Activated gamma-delta T cell treated with anti-CD3 and anti-CD28 coated beads, Interleukin-2, amount 50 U/mL, for 16 hours (primary cell): Measurements from ENCODE around the gene RNF215.
"Not testable (repeated sequence)": the region's sequence is repeated elsewhere in the genome, so short reads cannot be mapped to it uniquely, and the experiment has no call there.

Source experiments
- DNase-seq: peaks from one replicate; pipeline ENCODE4 v3.0.0-alpha.2; 2020; ENCODE audit warnings: low read depth

Gene RNF215

DNA sequence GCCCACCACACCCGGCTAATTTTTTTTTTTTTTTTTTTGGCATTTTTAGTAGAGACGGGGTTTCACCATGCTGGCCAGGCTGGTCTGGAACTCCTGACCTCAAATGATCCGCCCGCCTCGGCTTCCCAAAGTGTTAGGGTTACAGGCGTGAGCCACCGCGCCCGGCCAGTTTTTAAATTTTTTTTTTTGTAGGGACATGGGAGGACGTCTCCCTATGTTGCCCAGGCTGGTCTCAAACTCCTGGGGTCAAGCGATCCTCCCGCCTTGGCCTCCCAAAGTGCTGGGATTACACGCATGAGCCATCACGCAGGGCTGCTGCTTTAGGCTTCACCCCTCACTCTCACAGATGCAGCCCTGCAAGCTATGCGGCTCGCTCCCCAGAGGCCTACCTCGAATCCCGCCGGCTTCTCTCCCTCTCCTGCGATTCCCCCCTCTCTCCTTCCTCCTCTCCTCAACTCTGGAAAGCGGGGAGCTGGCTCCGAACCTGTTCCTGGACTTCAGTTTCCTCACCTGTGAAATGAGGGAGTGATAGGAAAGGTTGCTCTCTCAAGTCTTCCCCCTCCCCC, 29.5 kb downstream of the RNF215 start:
- no peak for DNase-seq

DNA sequence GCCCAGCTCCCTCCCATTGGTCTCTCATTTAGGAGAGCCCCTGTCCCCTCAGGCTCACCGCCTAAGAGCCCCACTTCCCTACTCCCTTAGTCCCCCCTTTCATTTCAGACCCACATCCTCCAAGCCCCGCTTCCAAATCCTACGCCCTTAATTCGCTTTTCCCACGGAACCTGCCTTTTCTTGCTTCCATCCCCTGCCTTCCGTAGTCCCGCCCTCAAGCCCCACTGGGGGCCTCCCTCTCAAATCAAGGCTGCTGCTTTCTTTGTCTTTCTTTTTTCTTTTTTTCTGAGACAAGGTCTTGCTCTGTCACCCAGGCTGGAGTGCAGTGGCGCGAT, 30.0 kb downstream of the RNF215 start:
- DNase-seq = peak; percentile 6

DNA sequence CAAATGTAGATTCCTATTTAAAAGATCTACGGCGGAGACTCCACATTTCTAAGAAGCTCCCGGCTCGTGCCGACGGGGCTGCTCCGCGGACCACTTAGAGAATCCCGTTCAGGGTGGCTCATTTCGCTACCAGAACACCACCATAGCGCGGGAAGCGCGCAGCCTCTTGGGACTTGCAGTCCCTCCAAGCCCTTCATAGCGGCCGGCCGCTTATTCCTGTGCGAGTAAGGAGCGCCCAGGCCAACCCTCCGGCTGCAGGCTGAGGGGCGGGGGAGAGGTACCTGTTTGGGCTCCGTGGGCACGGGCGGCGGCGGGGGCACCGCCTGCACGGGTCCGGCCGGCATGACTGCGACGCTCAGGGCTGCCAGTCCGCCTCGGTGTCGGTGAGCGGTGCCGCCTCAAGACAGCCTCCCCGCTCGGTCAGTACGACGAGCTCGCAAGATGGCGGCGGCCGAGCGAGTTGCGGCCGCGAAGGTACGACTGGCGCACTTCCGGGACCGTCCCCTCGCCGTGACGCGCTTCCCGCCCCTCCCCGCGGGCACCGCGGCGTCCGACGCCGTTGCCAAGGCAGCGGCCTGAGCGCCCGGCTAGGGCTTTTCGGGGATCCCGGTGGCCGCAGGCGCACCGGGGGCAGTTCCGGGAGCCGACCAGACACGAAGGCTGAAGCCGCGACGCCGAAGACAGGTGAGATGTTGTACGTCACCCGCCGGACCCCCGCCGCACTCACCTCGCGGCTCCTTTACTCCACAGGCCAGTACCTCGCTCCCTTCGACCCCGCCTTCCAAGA, 30.6 kb downstream of the RNF215 start, which contains the start of the genes CCDC157 and SF3A1:
Gene CCDC157 (plus strand): TSS at position 559 of the 787 bp plus-strand sequence. CDS start 8,994 bp downstream, outside the sequence.
Gene SF3A1 (minus strand): TSS at position 446 of the 787 bp plus-strand sequence. CDS start 102 bp downstream, at position 344.
- DNase-seq = peak; percentile 78

DNA sequence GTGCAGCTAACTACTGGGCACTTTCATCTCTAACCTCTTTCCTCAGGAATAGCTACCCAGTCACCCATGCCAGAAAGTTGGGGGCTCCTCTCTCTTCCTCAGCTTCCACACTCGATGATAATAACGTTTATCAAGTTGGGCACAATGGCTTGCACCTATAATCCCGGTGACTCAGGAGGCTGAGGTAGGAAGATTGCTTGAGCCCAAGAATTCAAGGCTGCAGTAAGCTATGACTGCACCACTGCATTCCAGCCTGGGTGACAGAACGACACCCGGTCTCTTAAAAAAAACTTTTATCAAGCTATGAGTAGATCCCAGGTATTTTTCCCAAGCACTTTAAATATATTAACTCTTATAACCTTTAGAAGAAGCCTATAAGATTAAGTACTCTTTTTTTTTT, 32.6 kb downstream of the RNF215 start:
- DNase-seq = no peak

DNA sequence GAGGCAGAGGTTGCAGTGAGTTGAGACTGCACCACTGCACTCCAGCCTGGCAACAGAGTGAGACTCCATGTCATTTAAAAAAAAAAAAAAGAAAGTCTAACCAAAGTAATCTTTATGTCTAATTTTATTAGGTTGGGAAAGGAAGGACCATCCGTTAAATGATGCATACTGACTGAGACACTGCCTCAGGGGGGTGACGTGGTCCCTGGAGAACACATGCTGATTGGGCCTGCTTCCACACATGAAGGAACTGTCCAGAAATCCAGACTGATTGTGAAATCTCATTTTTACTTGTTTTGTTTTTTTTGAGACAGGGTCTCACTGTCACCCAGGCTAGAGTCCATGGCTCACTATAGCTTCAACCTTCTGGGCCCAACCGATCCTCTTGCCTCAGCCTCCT, 36.0 kb downstream of the RNF215 start:
- DNase-seq = no peak

DNA sequence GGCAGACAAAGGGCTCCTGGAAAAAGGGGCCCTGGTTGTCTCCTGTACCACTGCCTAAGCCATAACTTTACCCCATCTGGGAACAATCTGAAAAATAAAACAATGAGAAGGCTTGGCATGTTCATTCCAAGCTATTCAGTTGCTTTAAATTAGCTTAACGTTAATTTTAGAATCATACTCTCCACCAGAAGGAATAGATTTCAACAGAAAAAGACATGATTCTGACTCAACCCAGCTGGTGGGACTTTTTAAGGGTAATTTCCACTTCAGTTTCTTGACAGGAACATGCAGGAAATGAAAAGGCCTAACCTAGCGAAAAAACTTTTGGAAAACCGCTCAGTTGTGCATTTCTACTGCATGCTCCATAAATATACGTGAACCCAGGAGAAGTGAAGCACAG, 38.4 kb downstream of the RNF215 start:
- no peak for DNase-seq

DNA sequence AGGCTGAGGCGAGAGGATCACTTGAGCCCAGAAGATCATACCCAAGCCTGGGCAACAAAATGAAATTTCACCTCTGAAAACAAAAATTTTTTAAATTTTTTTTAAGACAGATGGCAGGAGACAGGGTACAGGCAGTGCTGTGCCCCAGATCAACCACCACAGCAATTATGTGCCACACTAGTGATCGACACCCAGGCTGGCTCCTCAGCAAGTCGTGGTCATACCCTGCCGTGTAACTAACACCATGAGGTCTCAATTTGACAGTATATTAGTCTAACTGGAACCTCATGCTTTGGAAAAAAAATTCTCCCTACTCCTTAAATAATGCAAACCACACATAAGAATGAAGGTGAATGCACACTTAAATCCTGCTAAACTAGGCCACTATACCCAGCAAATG, 38.8 kb downstream of the RNF215 start:
- no peak for DNase-seq

DNA sequence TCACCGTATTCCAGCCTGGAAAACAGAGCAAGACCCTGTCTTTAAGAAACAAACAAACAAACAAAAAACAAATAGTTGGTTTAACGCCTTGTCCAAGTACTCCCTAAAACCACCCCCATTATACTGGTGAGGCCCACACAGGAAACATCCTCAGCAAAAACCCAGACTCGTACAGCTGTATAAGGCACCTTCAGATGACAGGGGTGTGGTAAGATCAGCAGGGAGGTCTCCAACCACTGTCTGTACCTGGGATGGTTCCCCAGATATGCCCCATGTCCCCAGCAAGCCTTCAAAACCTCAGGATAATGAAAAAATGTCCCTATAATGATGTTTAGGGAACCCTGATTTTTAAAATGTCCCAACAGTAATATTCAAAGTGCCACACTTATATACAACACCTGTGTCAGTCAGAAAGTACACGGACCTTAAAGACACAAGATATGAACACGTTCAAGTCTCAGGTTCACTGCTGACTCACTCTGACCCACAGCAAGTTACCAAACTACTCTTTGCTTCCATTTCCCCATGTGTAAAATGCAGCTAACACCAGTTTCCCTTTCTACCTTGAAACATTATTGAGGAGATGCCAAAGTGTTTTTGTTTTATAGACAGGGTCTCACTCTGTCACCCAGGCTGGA, 39.8 kb downstream of the RNF215 start:
- DNase-seq = no peak

DNA sequence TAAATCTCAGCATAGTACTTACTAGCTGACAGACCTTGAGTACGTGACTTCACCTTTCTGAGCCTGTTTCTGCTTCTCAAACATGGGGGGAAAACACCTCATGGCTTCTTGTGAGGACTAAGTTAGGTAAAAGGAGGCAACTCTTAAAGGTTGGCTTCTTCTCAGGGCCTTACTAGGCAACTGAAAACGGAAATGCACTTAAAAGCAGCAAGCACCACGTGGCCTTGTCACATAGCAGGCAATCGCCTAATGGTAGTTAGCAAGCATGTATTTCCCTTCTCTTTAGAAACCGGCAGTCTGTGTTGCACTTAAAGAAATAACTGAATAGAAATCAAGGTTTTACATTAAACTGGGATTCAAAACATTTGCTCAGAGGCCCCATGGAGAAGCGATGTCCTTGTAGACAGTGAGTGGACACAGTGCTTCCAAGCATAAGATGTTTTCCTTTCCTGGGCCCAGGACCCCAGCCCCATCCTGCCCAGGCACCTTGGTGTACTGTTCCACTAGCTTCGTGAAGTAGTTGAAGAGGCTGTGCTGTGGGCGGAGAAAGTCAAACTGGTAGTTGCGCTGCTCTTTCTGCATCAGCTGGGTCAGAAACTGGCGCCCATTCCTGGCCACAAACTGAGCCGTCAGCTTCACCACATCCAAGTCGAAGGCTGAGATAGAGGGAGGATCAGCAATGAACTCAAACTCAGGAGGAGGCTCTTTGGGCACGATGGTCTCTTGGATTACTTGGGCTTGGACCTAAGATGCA, 42.6 kb downstream of the RNF215 start:
- no peak for DNase-seq

DNA sequence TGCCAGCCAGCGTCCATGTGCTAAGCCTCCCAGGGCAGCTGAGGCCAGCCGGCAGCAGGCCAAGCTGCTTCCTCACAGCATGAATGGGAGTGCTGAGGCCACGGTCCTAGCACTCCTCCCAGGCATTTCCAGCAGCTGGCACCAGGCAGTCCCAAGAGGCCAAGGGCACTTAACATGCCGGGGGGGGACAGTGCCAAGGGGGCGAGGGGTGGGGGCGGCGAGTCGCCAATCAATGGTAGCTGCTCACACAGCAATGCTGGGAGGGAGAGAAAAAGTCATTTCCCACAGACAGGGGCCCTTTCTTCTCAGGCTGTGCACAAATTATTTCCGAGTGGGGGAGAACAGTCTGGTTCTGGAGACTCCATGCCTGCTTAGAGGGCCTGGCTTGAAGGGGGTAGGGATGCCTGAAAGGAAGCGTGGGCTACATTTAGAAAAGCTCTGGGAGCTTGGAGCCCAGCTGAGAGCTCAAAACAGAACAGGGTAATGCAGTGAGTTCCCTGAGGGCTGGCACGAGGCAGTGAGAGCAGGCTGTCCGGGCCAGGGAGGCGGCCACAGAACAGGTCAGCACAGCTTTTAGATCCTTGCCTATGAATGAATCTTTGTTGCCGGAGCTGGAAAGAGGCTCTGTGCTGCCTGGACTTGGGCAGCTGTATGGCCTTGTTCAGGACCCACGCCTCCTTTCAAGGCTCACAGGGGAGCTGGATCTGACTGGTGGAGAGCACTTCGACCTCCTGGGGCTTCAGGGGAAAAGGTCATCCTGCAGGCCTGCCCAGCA, 46.1 kb downstream of the RNF215 start:
- no peak for DNase-seq

DNA sequence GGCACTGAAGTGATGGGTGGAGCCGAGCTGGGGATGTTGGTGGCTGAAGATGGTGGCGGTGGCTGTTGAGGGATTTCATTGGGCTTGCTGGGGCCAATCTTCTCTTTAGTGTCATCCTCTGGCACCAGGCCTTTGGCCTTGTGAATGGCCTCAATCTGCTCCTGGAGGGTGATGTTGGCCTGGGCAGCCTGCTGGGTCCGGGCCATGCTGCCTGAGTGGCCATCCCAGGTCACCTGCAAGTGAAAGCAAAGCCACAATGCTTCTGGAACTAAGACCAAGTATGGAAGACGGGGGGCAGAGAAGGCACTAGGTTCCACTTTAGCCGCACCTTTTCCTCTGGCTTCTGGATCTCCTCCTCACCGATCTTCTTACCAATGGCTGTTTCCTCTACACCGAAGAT, 48.4 kb downstream of the RNF215 start:
- DNase-seq = no peak

DNA sequence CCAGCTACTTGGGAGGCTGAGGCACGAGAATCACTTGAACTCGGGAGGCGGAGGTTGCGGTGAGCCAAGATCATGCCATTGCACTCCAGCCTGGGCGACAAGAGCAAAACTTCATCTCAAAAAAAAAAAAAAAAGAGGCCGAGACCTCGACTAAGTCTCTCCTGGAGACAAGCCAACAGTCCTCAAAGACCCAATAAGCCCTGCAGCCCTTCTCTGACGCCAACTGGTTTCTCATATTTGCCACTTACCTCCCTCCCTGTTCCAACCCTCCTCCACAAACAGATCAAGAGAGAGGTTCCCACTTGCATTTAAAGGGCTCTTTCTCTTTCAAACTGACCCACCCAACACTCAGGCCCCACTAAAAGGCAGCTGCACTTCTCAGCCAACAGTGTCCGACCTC, 48.9 kb downstream of the RNF215 start:
- not testable (repeated sequence) for DNase-seq

DNA sequence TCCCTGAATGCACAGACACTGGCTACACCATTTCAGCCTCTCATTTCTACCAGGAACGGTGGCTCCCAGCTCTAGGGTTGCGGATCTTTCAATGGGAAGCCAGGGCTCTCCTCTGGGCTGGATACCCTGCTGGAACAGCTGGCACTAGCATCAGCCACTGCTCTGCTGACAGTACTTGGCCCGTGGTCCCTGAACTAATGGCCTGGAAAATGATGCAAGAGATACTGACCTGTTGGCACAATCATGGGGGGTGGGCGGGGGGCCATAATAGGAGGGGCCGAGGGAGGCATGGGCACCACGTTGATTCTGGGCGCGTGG, 49.8 kb downstream of the RNF215 start:
- DNase-seq = no peak

DNA sequence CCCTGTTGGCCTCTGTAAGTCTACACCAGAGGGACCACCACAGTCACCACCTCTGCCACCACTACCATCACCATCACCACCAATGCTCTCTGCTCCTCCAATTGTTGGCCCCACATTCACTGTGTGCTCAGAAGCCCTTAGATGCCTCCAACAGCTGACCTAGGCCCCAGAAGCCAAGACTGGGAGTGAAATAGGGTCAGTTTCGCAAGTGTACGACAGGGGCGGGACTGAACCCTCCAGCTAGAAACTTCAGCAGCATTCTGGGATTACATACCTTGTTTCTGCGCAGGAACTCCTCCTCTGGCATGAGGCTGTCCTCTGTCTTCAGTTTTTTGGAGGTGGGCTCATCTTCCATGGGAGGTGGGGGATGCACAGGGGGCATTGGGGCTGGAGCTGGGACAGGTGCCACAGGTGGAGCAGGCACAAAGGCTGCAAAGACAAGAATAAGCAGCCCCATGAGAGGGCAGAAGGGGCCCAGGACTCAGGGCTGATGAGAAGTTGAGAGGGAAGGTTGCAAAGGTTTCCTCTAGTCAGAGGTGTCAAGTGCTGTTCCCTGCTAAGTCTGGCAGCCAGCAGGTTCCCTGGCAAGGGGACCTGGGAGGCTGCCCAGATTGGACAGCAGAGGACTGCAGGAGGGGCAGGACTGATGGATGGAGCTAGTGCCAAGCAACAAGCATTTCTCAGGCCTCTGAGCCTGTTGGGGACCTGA, 50.3 kb downstream of the RNF215 start:
- no peak for DNase-seq

DNA sequence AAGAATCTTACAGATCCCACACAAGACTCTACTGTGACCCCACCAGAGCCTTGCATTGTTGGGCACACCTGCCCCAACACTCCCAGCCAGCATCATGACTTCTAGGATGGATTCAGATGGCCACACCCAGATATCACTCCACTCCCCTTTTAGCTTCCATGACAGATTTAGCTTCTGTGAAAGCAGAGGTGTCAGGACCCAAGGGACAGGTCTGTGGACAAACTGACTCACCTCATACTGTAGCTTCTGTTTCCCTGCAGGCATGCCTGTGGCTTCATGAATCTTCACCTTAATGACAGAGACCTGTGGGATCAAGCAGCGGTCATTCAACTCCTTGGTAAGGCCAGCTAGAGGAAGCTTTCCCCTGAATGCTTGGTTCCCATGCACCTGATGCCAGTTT, 52.0 kb downstream of the RNF215 start:
- no peak for DNase-seq

DNA sequence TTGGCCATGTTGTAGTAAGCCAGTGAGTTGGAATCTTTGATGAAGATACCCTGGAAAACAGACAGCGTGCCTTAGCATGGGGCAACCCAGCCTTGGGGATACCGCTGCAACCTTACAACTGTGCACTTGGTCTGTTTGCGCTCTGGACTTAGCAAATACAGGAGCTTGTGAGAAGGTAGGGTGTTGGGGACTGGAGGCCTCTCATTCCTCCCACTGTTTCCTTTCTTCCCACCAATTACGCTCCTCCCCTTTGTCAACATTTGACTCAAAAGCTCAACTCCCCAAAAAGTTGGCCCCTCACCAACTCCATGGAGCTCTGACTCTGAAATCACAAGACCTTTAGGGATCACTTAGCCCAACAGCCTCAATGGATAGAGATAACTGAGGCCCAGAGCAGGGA, 52.6 kb downstream of the RNF215 start:
- no peak for DNase-seq

DNA sequence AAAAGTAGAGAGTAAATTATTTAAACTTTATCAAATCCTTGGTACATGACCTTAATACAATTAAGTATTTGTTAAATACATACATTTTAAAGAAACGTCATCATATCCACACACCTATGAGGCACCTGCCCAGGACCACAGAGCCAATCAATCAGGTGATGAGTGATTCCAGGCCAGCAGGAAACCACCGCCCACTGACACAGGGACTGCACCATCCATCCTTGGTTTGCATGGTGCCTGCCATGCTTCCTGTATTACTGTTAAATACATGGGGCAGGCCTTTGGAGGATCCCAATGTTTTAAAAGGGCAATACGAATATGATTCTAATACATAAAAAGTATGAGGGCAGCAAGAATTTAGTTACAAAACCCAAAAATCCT, 53.5 kb downstream of the RNF215 start:
- DNase-seq = no peak

DNA sequence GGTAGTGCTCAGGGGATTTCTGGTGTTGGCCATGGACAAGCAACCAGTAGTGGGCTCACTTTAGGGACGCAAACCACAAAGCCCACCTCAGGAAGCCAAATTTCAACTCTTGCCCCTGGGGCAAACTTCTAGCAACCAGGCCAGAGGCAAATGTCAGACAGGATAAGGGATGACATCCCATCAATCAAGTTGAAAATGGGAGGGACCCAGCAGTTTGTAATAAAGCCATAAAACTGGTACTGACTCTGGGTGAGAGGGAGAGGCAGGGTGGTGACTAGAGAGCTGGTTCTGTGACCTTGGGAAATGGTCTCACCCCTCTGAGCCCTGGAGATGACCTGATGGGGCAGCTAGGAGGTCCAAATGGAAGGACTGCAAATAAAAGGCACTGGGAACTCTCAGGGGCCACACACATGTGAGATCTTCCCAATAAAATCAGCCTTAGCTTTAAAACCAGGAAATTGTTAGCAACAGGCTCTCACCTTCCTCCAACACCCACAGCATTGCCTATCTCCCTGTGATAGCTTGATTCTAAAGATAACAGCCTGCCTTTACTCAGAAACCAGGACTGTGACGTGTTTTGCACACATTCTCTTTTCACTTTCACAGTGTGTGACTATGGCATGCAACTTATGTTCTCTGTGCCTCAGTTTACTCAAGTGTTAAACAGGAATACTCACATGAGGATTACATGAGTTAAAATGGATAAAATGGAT, 54.1 kb downstream of the RNF215 start:
- DNase-seq = no peak

DNA sequence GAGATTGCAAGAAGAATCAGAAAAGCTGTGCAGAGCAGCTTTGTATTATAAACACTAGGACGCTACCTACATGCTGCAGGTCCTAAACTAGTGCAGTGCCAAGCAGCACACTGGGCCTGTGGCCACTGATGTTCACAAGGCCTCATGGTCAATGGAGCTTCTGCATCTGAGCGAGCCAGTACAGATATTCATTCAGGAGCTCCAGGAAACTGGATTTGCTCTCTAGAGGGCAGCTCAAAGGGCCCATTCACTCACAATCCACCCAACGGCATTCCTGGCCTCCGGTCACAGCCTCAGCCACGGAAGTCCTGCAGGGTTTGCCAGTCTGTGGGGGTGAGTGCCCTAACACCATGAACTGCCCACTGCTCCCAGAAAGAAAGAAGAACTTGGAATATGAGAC, 54.7 kb downstream of the RNF215 start:
- DNase-seq = no peak
